ENCODE data around the gene ARL2.

DNA sequence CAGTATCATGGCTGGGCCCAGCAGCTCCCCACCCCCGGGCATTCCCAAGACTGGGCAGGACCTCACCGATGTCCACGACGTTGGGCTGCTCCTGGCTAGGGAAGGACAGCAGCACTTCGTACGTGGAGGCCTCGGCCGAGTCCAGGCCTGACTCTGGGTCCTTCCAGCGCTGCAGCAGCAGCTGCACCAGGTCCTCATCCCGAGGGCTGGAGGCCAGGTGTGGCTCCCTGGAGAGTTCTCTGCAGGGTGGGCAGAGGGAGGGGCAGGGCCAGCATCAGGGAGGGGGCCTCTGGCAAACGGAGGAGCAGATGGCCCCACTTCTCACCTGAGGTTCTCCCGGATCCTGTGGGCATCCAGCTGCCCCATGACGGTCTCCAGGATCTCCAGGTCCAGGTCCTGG lies 44.1 kb downstream of the ARL2 start:
- TF ChIP-seq, protein P1, sequence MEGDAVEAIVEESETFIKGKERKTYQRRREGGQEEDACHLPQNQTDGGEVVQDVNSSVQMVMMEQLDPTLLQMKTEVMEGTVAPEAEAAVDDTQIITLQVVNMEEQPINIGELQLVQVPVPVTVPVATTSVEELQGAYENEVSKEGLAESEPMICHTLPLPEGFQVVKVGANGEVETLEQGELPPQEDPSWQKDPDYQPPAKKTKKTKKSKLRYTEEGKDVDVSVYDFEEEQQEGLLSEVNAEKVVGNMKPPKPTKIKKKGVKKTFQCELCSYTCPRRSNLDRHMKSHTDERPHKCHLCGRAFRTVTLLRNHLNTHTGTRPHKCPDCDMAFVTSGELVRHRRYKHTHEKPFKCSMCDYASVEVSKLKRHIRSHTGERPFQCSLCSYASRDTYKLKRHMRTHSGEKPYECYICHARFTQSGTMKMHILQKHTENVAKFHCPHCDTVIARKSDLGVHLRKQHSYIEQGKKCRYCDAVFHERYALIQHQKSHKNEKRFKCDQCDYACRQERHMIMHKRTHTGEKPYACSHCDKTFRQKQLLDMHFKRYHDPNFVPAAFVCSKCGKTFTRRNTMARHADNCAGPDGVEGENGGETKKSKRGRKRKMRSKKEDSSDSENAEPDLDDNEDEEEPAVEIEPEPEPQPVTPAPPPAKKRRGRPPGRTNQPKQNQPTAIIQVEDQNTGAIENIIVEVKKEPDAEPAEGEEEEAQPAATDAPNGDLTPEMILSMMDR (IDR thresholded peaks at IDR 0.05 in 4 of 5, conservative IDR thresholded peaks at IDR 0.05 in 1 of 5), result no peak
- TF ChIP-seq POLR2A (IDR thresholded peaks at IDR 0.05), result no peak
